HCT116 (cell line): Measurements from ENCODE around the gene LHPP.

ENCODE experiments used
- CTCF ChIP-seq, 3 experiments: fragments of 200-600 bp in 1 of 3; sonication (generic) in 1 of 3; IDR thresholded peaks in 2 of 3; conservative IDR thresholded peaks in 1 of 3; 2 replicates each; pipeline ENCODE4 v1.5.1; 2012 to 2017; ENCODE audit warnings: low read depth in 2 of 3, low read length in 2 of 3, antibody characterized with exemption in 1 of 3, borderline replicate concordance in 1 of 3, control low read depth in 1 of 3, mild to moderate bottlenecking in 1 of 3, mixed read lengths in 1 of 3, mixed run types in 1 of 3, moderate library complexity in 1 of 3; ENCODE audit not compliant: insufficient read depth in 1 of 3
- EZH2 ChIP-seq: fragments of 200-600 bp; sonication (generic); IDR thresholded peaks from 2 replicates; pipeline ENCODE4 v1.6.1; 2017; ENCODE audit warnings: antibody characterized with exemption, mixed run types
- EZH2phosphoT487 ChIP-seq: fragments of 200-600 bp; IDR thresholded peaks from 2 replicates; pipeline ENCODE4 v1.6.1; 2018; ENCODE audit warnings: antibody characterized with exemption, borderline replicate concordance
- POLR2A ChIP-seq: IDR thresholded peaks from 2 replicates; pipeline ENCODE4 v1.7.0; 2011; ENCODE audit warnings: borderline replicate concordance; ENCODE audit not compliant: insufficient read depth, insufficient read length; ENCODE audit errors: extremely low read depth
- POLR2AphosphoS5 ChIP-seq: IDR thresholded peaks from 2 replicates; pipeline ENCODE4 v1.6.1; 2011; ENCODE audit warnings: mild to moderate bottlenecking, low read depth, low read length, moderate library complexity
- REST ChIP-seq: IDR thresholded peaks from 2 replicates; pipeline ENCODE4 v1.6.1; 2012; ENCODE audit warnings: low read depth
- SP1 ChIP-seq: IDR thresholded peaks from 2 replicates; pipeline ENCODE4 v1.6.1; 2012; ENCODE audit warnings: low read depth

- TF ChIP-seq CTCF (IDR thresholded peaks at IDR 0.05 in 2 of 3, conservative IDR thresholded peaks at IDR 0.05 in 1 of 3; ENCODE audit: borderline replicate concordance in 1 of 3, insufficient read depth in 1 of 3, low read depth in 2 of 3, low read length in 2 of 3) = no peak
- TF ChIP-seq SP1 = no peak
- TF ChIP-seq POLR2AphosphoS5 = no peak
- no peak for TF ChIP-seq EZH2phosphoT487
- no peak for TF ChIP-seq POLR2A
- no peak for TF ChIP-seq EZH2
- no peak for TF ChIP-seq REST
Observed at GRCh38 chr10:124495162-124495561, 33.5 kb downstream of the LHPP start.
